Endothelial cell of umbilical vein (primary cell): ENCODE data around the gene ERBB4. TPM values are rescaled to one million over a fixed set of nuclear protein-coding genes. Genes with fewer than 3 reads are reported as not detected.

Experiments
- BruUV-seq: library from RNA; stranded (reverse); fragments of 400-500 nt; replicated peaks from 2 replicates; lab custom pipeline; 2021; lab: Mats Ljungman, UMichigan
- CTCF ChIA-PET: fragments of 300-600, 350-600 bp; sonication (Branson Sonifier 250); formaldehyde crosslinking; loops from one replicate; lab custom pipeline; 2021; ENCODE audit warnings: antibody characterized with exemption, inconsistent platforms; lab: Charles Lee
- POLR2A ChIA-PET: fragments of 300-600, 350-600 bp; sonication (Branson Sonifier 250); formaldehyde crosslinking; loops from one replicate; lab custom pipeline; 2021; ENCODE audit warnings: antibody characterized with exemption, inconsistent platforms; lab: Charles Lee
- DNase-seq: peaks from one replicate; pipeline ENCODE4 v3.0.0-alpha.2; 2011; ENCODE audit warnings: low read depth, low spot score
- FAIRE-seq: peaks from 2 replicates; lab custom pipeline; 2011; peaks lifted over from hg19 to GRCh38; lab: Jason Lieb, UNC
- H2AFZ ChIP-seq: 2 replicates; pipeline ENCODE4 v1.6.0; 2012; ENCODE audit warnings: low read depth, low read length, control low read depth, inconsistent platforms
- H3K27ac ChIP-seq: 2 replicates; pipeline ENCODE4 v1.5.1; 2011; ENCODE audit warnings: low read depth, mild to moderate bottlenecking, control low read depth, low read length, moderate library complexity; ENCODE audit not compliant: insufficient read depth
- H3K27me3 ChIP-seq, 2 experiments: 2 replicates each; pipeline versions ENCODE4 v1.6.0 to v1.6.1; 2011; ENCODE audit warnings: low read length in 2 of 2, mixed read lengths in 1 of 2; ENCODE audit not compliant: control insufficient read depth in 2 of 2, insufficient read depth in 2 of 2
- H3K36me3 ChIP-seq, 2 experiments: 2 replicates in 1 of 2; 3 replicates in 1 of 2; pipeline ENCODE4 v1.5.1; 2011; ENCODE audit warnings: low read length in 2 of 2, mild to moderate bottlenecking in 1 of 2, moderate library complexity in 1 of 2; ENCODE audit not compliant: control insufficient read depth in 2 of 2, insufficient read depth in 2 of 2; ENCODE audit errors: extremely low read depth in 1 of 2
- H3K4me1 ChIP-seq: 3 replicates; pipeline ENCODE4 v1.5.1; 2011; ENCODE audit warnings: mild to moderate bottlenecking, low read length; ENCODE audit not compliant: control insufficient read depth, insufficient read depth; ENCODE audit errors: extremely low read depth
- H3K4me2 ChIP-seq: 2 replicates; pipeline ENCODE4 v1.6.1; 2011; ENCODE audit warnings: low read length, control low read depth, mixed read lengths; ENCODE audit not compliant: insufficient read depth
- H3K4me3 ChIP-seq, 3 experiments: fragments of 200-600 bp in 1 of 3; sonication (generic), shearing (Covaris generic) in 1 of 3; replicated peaks in 1 of 3; 2 replicates each; pipeline ENCODE4 v1.5.1; 2011 to 2016; ENCODE audit warnings: control low read depth in 3 of 3, low read length in 3 of 3, mild to moderate bottlenecking in 2 of 3, inconsistent platforms in 1 of 3, low read depth in 1 of 3, moderate library complexity in 1 of 3; ENCODE audit not compliant: insufficient read depth in 1 of 3
- H3K79me2 ChIP-seq: 2 replicates; pipeline ENCODE4 v1.6.0; 2012; ENCODE audit warnings: low read length, inconsistent platforms; ENCODE audit not compliant: control insufficient read depth, insufficient read depth
- H3K9ac ChIP-seq: replicated peaks from 2 replicates; pipeline ENCODE3; 2011; ENCODE audit warnings: low read length, control low read depth; ENCODE audit not compliant: insufficient read depth; ENCODE audit errors: extremely low read depth
- H3K9me1 ChIP-seq: replicated peaks from 3 replicates; pipeline ENCODE4 v1.6.0; 2011; ENCODE audit warnings: mild to moderate bottlenecking, low read length; ENCODE audit not compliant: control insufficient read depth, insufficient read depth; ENCODE audit errors: extremely low read depth
- H3K9me3 ChIP-seq: replicated peaks from 2 replicates; pipeline ENCODE4 v1.5.1; 2012; ENCODE audit warnings: low read length, inconsistent platforms; ENCODE audit not compliant: control insufficient read depth, insufficient read depth
- H4K20me1 ChIP-seq: replicated peaks from 2 replicates; pipeline ENCODE3; 2011; ENCODE audit warnings: mild to moderate bottlenecking, low read length; ENCODE audit not compliant: control insufficient read depth, insufficient read depth; ENCODE audit errors: extremely low read depth
- FOS ChIP-seq: IDR thresholded peaks from 2 replicates; pipeline ENCODE4 v1.6.1; 2011; ENCODE audit warnings: mild to moderate bottlenecking, low read length, moderate library complexity, borderline replicate concordance; ENCODE audit not compliant: insufficient read depth
- GATA2 ChIP-seq: IDR thresholded peaks from 2 replicates; pipeline ENCODE4 v1.7.0; 2011; ENCODE audit warnings: low read depth, mild to moderate bottlenecking, moderate library complexity, mixed read lengths, low read length; ENCODE audit not compliant: insufficient read length, insufficient read depth
- POLR2AphosphoS5 ChIP-seq: IDR thresholded peaks from 2 replicates; pipeline ENCODE4 v1.6.1; 2012; ENCODE audit warnings: low read depth, mild to moderate bottlenecking, control low read depth, low read length, moderate library complexity; ENCODE audit not compliant: insufficient read depth
- dilution Hi-C: fragments of 300-500 bp; cut with MboI; formaldehyde crosslinking; loops from one replicate; pipeline ENCODE4 v1.15.0; 2019; ENCODE audit warnings: low sequenced_read_pairs; ENCODE audit not compliant: extremely low pct_ligation_motif_present
- intact Hi-C: fragments of 100-400 bp; cut with micrococcal nuclease; formaldehyde crosslinking; loops from one replicate; pipeline ENCODE4 v1.10.0; 2022
- polyA plus RNA-seq, 4 experiments: library from polyadenylated mRNA; depleted of rRNA in 3 of 4; stranded (reverse) in 3 of 4; unstranded in 1 of 4; fragments of >200 nt; gene quantifications; 2 replicates each; pipeline versions ENCODE4 v1.2.1 to v1.2.3, GENCODE V29; 2011 to 2012; ENCODE audit warnings: missing spikeins in 1 of 4
- total RNA-seq: library from RNA; stranded (reverse); gene quantifications from 2 replicates; pipeline ENCODE4 v1.2.3, GENCODE V29; 2021

Gene ERBB4
- total and polyA plus RNA-seq, 2 donors (not counting 3 experiments of a cell fraction or from before 2014, with no cell fraction given): 0.01 to 0.27 TPM

DNA sequence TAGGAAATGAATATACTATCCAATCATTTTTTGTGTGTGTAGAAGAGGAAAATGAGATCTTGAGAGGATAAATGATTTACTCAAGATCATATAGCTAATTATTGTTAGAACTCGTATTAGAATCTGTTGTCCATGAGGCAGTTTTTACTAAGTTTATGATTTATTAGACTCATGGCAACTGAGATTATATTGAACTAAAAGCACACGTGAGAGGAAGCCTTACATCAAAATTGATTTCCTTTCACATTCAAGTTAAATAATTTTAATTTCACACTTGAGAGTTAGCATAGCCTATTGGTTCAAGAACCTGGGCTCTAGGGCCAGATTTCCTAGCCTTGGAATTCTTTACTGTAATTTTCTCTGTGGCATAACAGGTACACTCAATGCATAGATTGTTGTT, 552.3 kb downstream of the ERBB4 start:
- intact Hi-C loops (loop anchor here (10.0 kb wide), 1 partner anchor 232 kb away; no protein-coding TSS in a partner anchor), dilution Hi-C loops (no loop called here)
- no peak overlapping the region for H3K27ac ChIP-seq
- DNase-seq: no peak
- no peaks in the 10 kb centered on the region for H3K9me1 ChIP-seq
- H3K27me3 ChIP-seq: no peaks in the 10 kb centered on the region
- H4K20me1 ChIP-seq: no peaks in the 10 kb centered on the region
- POLR2A ChIA-PET: no interaction called here
- CTCF ChIA-PET: interaction anchor here (0.6 to 1.6 kb wide), 3 partner anchors 15 to 94 kb away, joined by 3 to 5 read pairs (median 3); no protein-coding TSS in a partner anchor
- no peaks in the 10 kb centered on the region for H3K79me2 ChIP-seq
- no peak overlapping the region for H3K9ac ChIP-seq
- no peak for FAIRE-seq
- BruUV-seq: no TSS peak
- no peak overlapping the region for H3K4me3 ChIP-seq
- no peaks in the 10 kb centered on the region for H3K9me3 ChIP-seq
- TF ChIP-seq GATA2: no peak
- TF ChIP-seq POLR2AphosphoS5: no peak
- TF ChIP-seq FOS: no peak
- H3K36me3 ChIP-seq: no peaks in the 10 kb centered on the region
- H3K4me1 ChIP-seq: peaks cover 7% of the 10 kb centered on the region
- H2AFZ ChIP-seq: no peak overlapping the region
- H3K4me2 ChIP-seq: no peak overlapping the region

- H3K4me1 ChIP-seq: peaks cover 7% of the 10 kb centered on the region
- no peaks in the 10 kb centered on the region for H3K9me3 ChIP-seq
- no TSS peak for BruUV-seq
- dilution Hi-C loops: no loop called here
- no peak overlapping the region for H2AFZ ChIP-seq
- no peaks in the 10 kb centered on the region for H3K27me3 ChIP-seq
- no peak overlapping the region for H3K4me2 ChIP-seq
- ChIA-PET POLR2A (no interaction called here), CTCF (interaction anchor here (1.2 to 1.6 kb wide), 2 partner anchors 16 to 20 kb away, joined by 3 to 5 read pairs; no protein-coding TSS in a partner anchor)
- no peak overlapping the region for H3K4me3 ChIP-seq
- no peaks in the 10 kb centered on the region for H3K36me3 ChIP-seq
- DNase-seq: no peak
- no peak for TF ChIP-seq POLR2AphosphoS5
- intact Hi-C loops: loop anchor here (10.0 kb wide), 1 partner anchor 231 kb away; no protein-coding TSS in a partner anchor
- no peak overlapping the region for H3K9ac ChIP-seq
- H3K27ac ChIP-seq: no peak overlapping the region
- FAIRE-seq: no peak
- no peaks in the 10 kb centered on the region for H4K20me1 ChIP-seq
- no peaks in the 10 kb centered on the region for H3K9me1 ChIP-seq
- H3K79me2 ChIP-seq: no peaks in the 10 kb centered on the region
These were observed 553.2 kb downstream of the ERBB4 start for GRCh38 chr2:211985393-211985792.
